IPS DF 19.7 (cell line): ENCODE results near the gene LIPA.
"Not testable (repeated sequence)": the region's sequence is repeated elsewhere in the genome, so short reads cannot be mapped to it uniquely, and the experiment has no call there.

ENCODE experiments used
- DNase-seq: peaks from one replicate; pipeline ENCODE4 v3.0.0-alpha.2; 2013; ENCODE audit warnings: low read depth, low spot score

The LIPA gene

GRCh38 chr10:89270153-89270483 lies 18.5 kb upstream of the LIPA start:
- no peak for DNase-seq

GRCh38 chr10:89269433-89270152 lies 18.0 kb upstream of the LIPA start:
- no peak for DNase-seq

- DNase-seq, result no peak
Observed at GRCh38 chr10:89266721-89267453, 15.3 kb upstream of the LIPA start.

GRCh38 chr10:89263531-89263930 lies 12.0 kb upstream of the LIPA start:
- no peak for DNase-seq

- DNase-seq, result no peak
Observed at GRCh38 chr10:89263091-89263490, 11.5 kb upstream of the LIPA start.

GRCh38 chr10:89262086-89263051 lies 10.8 kb upstream of the LIPA start:
- no peak for DNase-seq

GRCh38 chr10:89258881-89259280 lies 7.3 kb upstream of the LIPA start:
- no peak for DNase-seq

- no peak for DNase-seq
Observed at GRCh38 chr10:89257581-89257980, 6.0 kb upstream of the LIPA start.

GRCh38 chr10:89256962-89257361 lies 5.4 kb upstream of the LIPA start:
- no peak for DNase-seq

GRCh38 chr10:89256340-89256739 lies 4.8 kb upstream of the LIPA start:
- no peak for DNase-seq

GRCh38 chr10:89255793-89256192 lies 4.2 kb upstream of the LIPA start:
- no peak for DNase-seq

GRCh38 chr10:89255091-89255579 lies 3.6 kb upstream of the LIPA start:
- DNase-seq, result not testable (repeated sequence)

GRCh38 chr10:89252225-89252585 lies 630 bp upstream of the LIPA start:
- no peak for DNase-seq

- no peak for DNase-seq
Observed at GRCh38 chr10:89250865-89251408, 638 bp downstream of the LIPA start.

GRCh38 chr10:89248990-89249389 lies 2.6 kb downstream of the LIPA start:
- no peak for DNase-seq

GRCh38 chr10:89247623-89248022 lies 4.0 kb downstream of the LIPA start:
- not testable (repeated sequence) for DNase-seq

- DNase-seq, result no peak
Observed at GRCh38 chr10:89245802-89246201, 5.8 kb downstream of the LIPA start.

- no peak for DNase-seq
Observed at GRCh38 chr10:89242840-89243568, 8.6 kb downstream of the LIPA start.

- no peak for DNase-seq
Observed at GRCh38 chr10:89242345-89242684, 9.3 kb downstream of the LIPA start.

- DNase-seq, result no peak
Observed at GRCh38 chr10:89241486-89242344, 9.9 kb downstream of the LIPA start.
